PFSK-1 (cell line): Measurements from ENCODE around the gene RIMKLA.

Source experiments
- FOXP2 ChIP-seq: optimal IDR thresholded peaks from 2 replicates; pipeline ENCODE3; 2011; ENCODE audit warnings: borderline replicate concordance, control low read depth, inconsistent platforms; ENCODE audit not compliant: insufficient read depth; ENCODE audit errors: extremely low read length, extremely low read depth
- POLR2AphosphoS5 ChIP-seq: IDR thresholded peaks from 2 replicates; pipeline ENCODE4 v1.6.1; 2012; ENCODE audit warnings: low read depth, mild to moderate bottlenecking, control low read depth, low read length, moderate library complexity
- REST ChIP-seq, 2 experiments: IDR thresholded peaks; 2 replicates each; pipeline versions ENCODE4 v1.6.1 to v1.8.0; 2011 to 2012; ENCODE audit warnings: low read depth in 2 of 2, low read length in 2 of 2, control low read depth in 1 of 2, inconsistent platforms in 1 of 2, mild to moderate bottlenecking in 1 of 2, moderate library complexity in 1 of 2; ENCODE audit not compliant: insufficient read depth in 1 of 2
- SIN3A ChIP-seq: IDR thresholded peaks from 2 replicates; pipeline ENCODE4 v1.6.1; 2012; ENCODE audit warnings: mild to moderate bottlenecking, low read length, moderate library complexity, borderline replicate concordance; ENCODE audit not compliant: insufficient read depth
- TAF1 ChIP-seq: IDR thresholded peaks from 2 replicates; pipeline ENCODE4 v1.6.1; 2012; ENCODE audit warnings: low read length, control low read depth, borderline replicate concordance; ENCODE audit not compliant: insufficient read depth

Gene RIMKLA

GRCh38 chr1:42392255-42392654 lies 11.7 kb downstream of the RIMKLA start:
- no peak for TF ChIP-seq SIN3A
- no peak for TF ChIP-seq TAF1
- TF ChIP-seq REST (IDR thresholded peaks at IDR 0.05; ENCODE audit: insufficient read depth in 1 of 2, low read depth in 2 of 2, low read length in 2 of 2), result no peak
- TF ChIP-seq POLR2AphosphoS5, result no peak
- no peak for TF ChIP-seq FOXP2

- TF ChIP-seq TAF1 (no peak), POLR2AphosphoS5 (no peak), SIN3A (no peak), FOXP2 (no peak), REST (IDR thresholded peaks at IDR 0.05; ENCODE audit: insufficient read depth in 1 of 2, low read depth in 2 of 2, low read length in 2 of 2) (no peak)
These were observed 12.6 kb downstream of the RIMKLA start for GRCh38 chr1:42392967-42393848.

GRCh38 chr1:42399315-42400100 lies 18.9 kb downstream of the RIMKLA start:
- TF ChIP-seq REST (IDR thresholded peaks at IDR 0.05; ENCODE audit: insufficient read depth in 1 of 2, low read depth in 2 of 2, low read length in 2 of 2) (no peak), SIN3A (no peak), POLR2AphosphoS5 (no peak), TAF1 (no peak), FOXP2 (no peak)

- TF ChIP-seq TAF1 (no peak), REST (IDR thresholded peaks at IDR 0.05; ENCODE audit: insufficient read depth in 1 of 2, low read depth in 2 of 2, low read length in 2 of 2) (no peak), POLR2AphosphoS5 (no peak), SIN3A (no peak), FOXP2 (no peak)
These were observed 23.3 kb downstream of the RIMKLA start for GRCh38 chr1:42403880-42404400.
